ENCODE results near the gene CADPS2. TPM values are rescaled to one million over a fixed set of nuclear protein-coding genes. Genes with fewer than 3 reads are reported as not detected.

Gene CADPS2
- total RNA-seq, 2 experiments from 2014 or later = not detected

- DNase-seq (no peak), ATAC-seq (no peak)
- intact Hi-C loops (cut with micrococcal nuclease) = no loop called here
- no peaks in the 10 kb centered on the region for H3K27me3 Mint-ChIP-seq
- H3K27ac Mint-ChIP-seq = no peak overlapping the region
- H3K4me3 Mint-ChIP-seq = no peak overlapping the region
- POLR2A ChIA-PET = no interaction called here
- H3K9me3 Mint-ChIP-seq = no peaks in the 10 kb centered on the region
- H3K36me3 Mint-ChIP-seq (ENCODE audit: low read depth) = no peaks in the 10 kb centered on the region
- CTCF ChIA-PET = no interaction called here
- no peak for TF ChIP-seq CTCF (IDR thresholded peaks at IDR 0.05)
- no peaks in the 10 kb centered on the region for H3K4me1 Mint-ChIP-seq (ENCODE audit: low read depth)
Observed at GRCh38 chr7:122453432-122453831, 432.8 kb downstream of the CADPS2 start.

GRCh38 chr7:122448893-122449589, 437.2 kb downstream of the CADPS2 start:
- Mint-ChIP-seq H3K4me1 (ENCODE audit: low read depth) (no peaks in the 10 kb centered on the region), H3K9me3 (no peaks in the 10 kb centered on the region), H3K27me3 (no peaks in the 10 kb centered on the region), H3K36me3 (ENCODE audit: low read depth) (no peaks in the 10 kb centered on the region), H3K27ac (no peak overlapping the region), H3K4me3 (no peak overlapping the region)
- ChIA-PET CTCF (no interaction called here), POLR2A (no interaction called here)
- intact Hi-C loops (cut with micrococcal nuclease) = no loop called here
- DNase-seq (no peak), ATAC-seq (no peak)
- no peak for TF ChIP-seq CTCF (IDR thresholded peaks at IDR 0.05)

- H3K4me1 Mint-ChIP-seq (ENCODE audit: low read depth) = no peaks in the 10 kb centered on the region
- no peak for DNase-seq
- POLR2A ChIA-PET = interaction anchor here (0.7 kb wide), 1 partner anchor 217 kb away, joined by 3 read pairs; no protein-coding TSS in a partner anchor
- peaks cover 4% of the 10 kb centered on the region for H3K9me3 Mint-ChIP-seq
- no peak for TF ChIP-seq CTCF (IDR thresholded peaks at IDR 0.05)
- no peaks in the 10 kb centered on the region for H3K27me3 Mint-ChIP-seq
- CTCF ChIA-PET = no interaction called here
- no peak overlapping the region for H3K4me3 Mint-ChIP-seq
- intact Hi-C loops (cut with micrococcal nuclease) = no loop called here
- H3K27ac Mint-ChIP-seq = no peak overlapping the region
- no peak for ATAC-seq
- H3K36me3 Mint-ChIP-seq (ENCODE audit: low read depth) = no peaks in the 10 kb centered on the region
Observed at GRCh38 chr7:122442929-122443328, 443.3 kb downstream of the CADPS2 start.

GRCh38 chr7:122438492-122438891, 447.8 kb downstream of the CADPS2 start:
- Mint-ChIP-seq H3K9me3 (peaks cover 2% of the 10 kb centered on the region), H3K27ac (no peak overlapping the region), H3K27me3 (no peaks in the 10 kb centered on the region), H3K4me3 (no peak overlapping the region), H3K4me1 (ENCODE audit: low read depth) (no peaks in the 10 kb centered on the region), H3K36me3 (ENCODE audit: low read depth) (no peaks in the 10 kb centered on the region)
- no peak for ATAC-seq
- TF ChIP-seq CTCF (IDR thresholded peaks at IDR 0.05) = no peak
- ChIA-PET POLR2A (no interaction called here), CTCF (no interaction called here)
- no peak for DNase-seq
- intact Hi-C loops (cut with micrococcal nuclease) = no loop called here

GRCh38 chr7:122438006-122438405, 448.3 kb downstream of the CADPS2 start:
- no peaks in the 10 kb centered on the region for H3K36me3 Mint-ChIP-seq (ENCODE audit: low read depth)
- H3K27me3 Mint-ChIP-seq = no peaks in the 10 kb centered on the region
- DNase-seq = no peak
- TF ChIP-seq CTCF (IDR thresholded peaks at IDR 0.05) = no peak
- H3K4me3 Mint-ChIP-seq = no peak overlapping the region
- H3K4me1 Mint-ChIP-seq (ENCODE audit: low read depth) = no peaks in the 10 kb centered on the region
- ATAC-seq = no peak
- H3K27ac Mint-ChIP-seq = no peak overlapping the region
- CTCF ChIA-PET = no interaction called here
- intact Hi-C loops (cut with micrococcal nuclease) = no loop called here
- POLR2A ChIA-PET = no interaction called here
- peaks cover 2% of the 10 kb centered on the region for H3K9me3 Mint-ChIP-seq

Data from activated CD8-positive, alpha-beta T cell treated with anti-CD3 and anti-CD28 coated beads for 36 hours (primary cell).